Activated naive CD4-positive, alpha-beta T cell treated with anti-CD3 and anti-CD28 coated beads for 36 hours (primary cell): ENCODE results near the gene ARID3A. TPM values are rescaled to one million over a fixed set of nuclear protein-coding genes. Genes with fewer than 3 reads are reported as not detected.

Source experiments
- CTCF ChIA-PET: fragments of 350-600 bp; sonication (Branson Sonifier 250); formaldehyde crosslinking; loops from one replicate; lab custom pipeline; 2021; ENCODE audit warnings: antibody characterized with exemption; lab: Charles Lee
- DNase-seq: peaks from one replicate; pipeline ENCODE4 v3.0.0-alpha.2; 2020
- H3K27ac Mint-ChIP-seq: one replicate; pipeline ENCODE4 v1.8.0; 2021; ENCODE audit warnings: mild to moderate bottlenecking, mixed read lengths
- H3K27me3 Mint-ChIP-seq: one replicate; pipeline ENCODE4 v1.8.0; 2021; ENCODE audit warnings: low read depth, mixed read lengths
- H3K36me3 Mint-ChIP-seq: one replicate; pipeline ENCODE4 v1.8.0; 2021; ENCODE audit warnings: low read depth, mixed read lengths
- H3K4me1 Mint-ChIP-seq: one replicate; pipeline ENCODE4 v1.8.0; 2021; ENCODE audit warnings: low read depth, mixed read lengths
- H3K4me3 Mint-ChIP-seq: one replicate; pipeline ENCODE4 v1.8.0; 2021; ENCODE audit warnings: mild to moderate bottlenecking, moderate library complexity, mixed read lengths
- H3K9me3 Mint-ChIP-seq: one replicate; pipeline ENCODE4 v1.8.0; 2021; ENCODE audit warnings: mixed read lengths
- intact Hi-C: fragments of 100-400 bp; cut with micrococcal nuclease; formaldehyde crosslinking; loops from one replicate; pipeline ENCODE4 v1.15.1; 2023
- total RNA-seq, 2 experiments: library from RNA; stranded (reverse); gene quantifications; one replicate each; pipeline ENCODE4 v1.2.3, GENCODE V29; 2021

The ARID3A gene
- total RNA-seq, 2 experiments from 2014 or later: 23.1 to 28.4 TPM

DNA sequence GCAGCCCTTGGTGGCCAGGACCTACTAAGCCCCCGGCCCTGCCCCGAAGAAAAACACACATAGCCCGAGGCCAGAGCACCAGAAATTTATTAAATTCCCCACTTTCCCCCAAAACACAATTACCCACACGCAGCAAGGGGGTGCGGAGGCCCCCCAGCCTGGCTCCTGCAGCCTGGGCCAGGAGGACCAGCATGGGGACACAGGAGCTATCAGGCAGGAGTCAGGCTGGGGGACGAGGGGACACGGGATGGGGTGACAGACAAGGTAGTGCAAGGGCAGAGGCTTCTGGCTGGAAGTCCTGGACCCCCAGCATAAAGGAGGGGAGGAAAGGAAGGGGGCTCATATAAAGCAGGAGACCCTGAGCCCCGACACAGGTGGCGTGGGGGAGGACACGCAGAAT is 29.4 kb upstream of the ARID3A start:
- DNase-seq: no peak
- Mint-ChIP-seq H3K27me3 (no peaks in the 10 kb centered on the region), H3K27ac (no peak overlapping the region), H3K9me3 (no peaks in the 10 kb centered on the region), H3K36me3 (peaks cover 15% of the 10 kb centered on the region), H3K4me3 (no peak overlapping the region), H3K4me1 (peaks cover 17% of the 10 kb centered on the region)
- CTCF ChIA-PET: interaction anchor here (0.6 to 0.9 kb wide), 2 partner anchors 33 to 47 kb away, joined by 5 to 6 read pairs; no protein-coding TSS in a partner anchor
- intact Hi-C loops: no loop called here

DNA sequence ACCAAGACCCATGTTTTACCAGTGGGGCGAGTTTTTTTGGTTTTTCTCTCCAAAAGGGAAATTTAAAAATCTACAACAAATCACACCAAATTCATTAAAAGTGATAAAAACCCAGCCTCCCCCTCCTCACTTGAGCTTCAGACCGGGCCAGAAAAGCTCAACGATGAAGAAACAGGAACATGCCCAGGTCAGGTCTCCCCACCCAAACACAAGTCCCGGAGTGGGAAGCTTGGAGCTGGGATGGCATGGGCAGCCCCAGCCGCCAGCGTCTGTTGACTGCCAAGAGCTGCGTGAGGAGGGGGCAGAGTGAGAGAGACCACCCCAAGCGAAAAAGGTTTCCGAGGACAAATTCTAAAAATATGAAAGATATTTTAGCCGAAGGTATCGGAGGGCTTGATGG is 28.8 kb upstream of the ARID3A start:
- H3K9me3 Mint-ChIP-seq: no peaks in the 10 kb centered on the region
- peaks cover 15% of the 10 kb centered on the region for H3K36me3 Mint-ChIP-seq
- H3K4me3 Mint-ChIP-seq: no peak overlapping the region
- intact Hi-C loops: no loop called here
- H3K27me3 Mint-ChIP-seq: no peaks in the 10 kb centered on the region
- DNase-seq: no peak
- H3K4me1 Mint-ChIP-seq: peaks cover 18% of the 10 kb centered on the region
- CTCF ChIA-PET: interaction anchor here (0.6 kb wide), 1 partner anchor 48 kb away, joined by 6 read pairs; no protein-coding TSS in a partner anchor
- no peak overlapping the region for H3K27ac Mint-ChIP-seq

DNA sequence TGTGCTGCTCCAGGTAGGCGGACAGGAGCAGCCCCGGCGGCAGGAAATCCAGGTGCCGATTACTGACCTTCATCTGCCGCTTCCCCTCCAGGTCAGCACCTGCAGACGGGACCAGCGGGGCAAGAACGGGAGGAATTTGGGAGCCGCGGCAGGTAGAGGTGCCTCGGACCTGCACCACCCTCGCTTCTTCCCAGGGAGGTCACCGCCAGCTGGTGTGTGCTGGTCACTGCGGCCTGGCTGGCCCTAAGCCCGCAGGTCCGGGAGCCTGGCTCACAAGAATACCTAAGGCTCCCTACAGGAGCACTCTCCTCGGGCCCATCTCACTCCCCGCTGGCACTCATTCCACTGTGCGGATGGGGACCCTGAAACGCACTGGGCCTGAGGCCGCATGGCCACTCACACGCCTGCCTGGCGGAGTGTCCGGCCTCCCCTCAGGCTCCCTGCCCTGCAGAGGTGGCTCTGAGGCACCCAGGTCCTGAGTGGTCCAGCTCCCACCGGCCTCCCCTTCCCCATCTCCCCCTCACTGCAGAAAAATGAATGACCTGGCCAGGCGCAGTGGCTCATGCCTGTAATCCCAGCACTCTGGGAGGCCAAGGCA is 28.3 kb upstream of the ARID3A start:
- Mint-ChIP-seq H3K9me3 (no peaks in the 10 kb centered on the region), H3K27me3 (no peaks in the 10 kb centered on the region), H3K4me3 (no peak overlapping the region), H3K36me3 (peaks cover 15% of the 10 kb centered on the region), H3K4me1 (peaks cover 20% of the 10 kb centered on the region), H3K27ac (no peak overlapping the region)
- intact Hi-C loops: no loop called here
- DNase-seq: no peak
- CTCF ChIA-PET: no interaction called here

DNA sequence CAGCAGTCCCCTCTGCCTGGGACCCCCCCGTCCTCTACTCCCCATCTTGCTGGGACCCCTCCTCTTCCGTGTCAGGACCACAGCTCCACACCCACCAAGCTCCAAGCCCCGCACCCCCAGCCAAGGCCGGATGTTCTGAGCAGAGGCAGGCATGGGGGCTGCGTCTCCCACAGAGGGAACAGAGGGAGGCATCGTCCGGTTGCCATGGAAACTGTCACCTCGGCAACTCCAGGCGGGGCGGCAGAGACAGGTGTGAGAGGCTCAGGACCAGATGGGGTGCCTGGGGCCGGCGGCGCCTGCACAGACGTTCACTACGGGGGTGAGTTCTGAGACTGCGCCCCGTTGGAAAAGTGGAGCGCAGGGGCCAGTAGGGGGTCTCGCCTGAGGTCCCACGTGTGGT is 27.2 kb upstream of the ARID3A start:
- H3K4me3 Mint-ChIP-seq: no peak overlapping the region
- H3K9me3 Mint-ChIP-seq: no peaks in the 10 kb centered on the region
- peaks cover 19% of the 10 kb centered on the region for H3K4me1 Mint-ChIP-seq
- H3K27me3 Mint-ChIP-seq: no peaks in the 10 kb centered on the region
- H3K36me3 Mint-ChIP-seq: peaks cover 14% of the 10 kb centered on the region
- no peak overlapping the region for H3K27ac Mint-ChIP-seq
- CTCF ChIA-PET: interaction anchor here (0.7 kb wide), 1 partner anchor 605 kb away, joined by 3 read pairs; no protein-coding TSS in a partner anchor
- peak; percentile 43 for DNase-seq
- intact Hi-C loops: no loop called here

DNA sequence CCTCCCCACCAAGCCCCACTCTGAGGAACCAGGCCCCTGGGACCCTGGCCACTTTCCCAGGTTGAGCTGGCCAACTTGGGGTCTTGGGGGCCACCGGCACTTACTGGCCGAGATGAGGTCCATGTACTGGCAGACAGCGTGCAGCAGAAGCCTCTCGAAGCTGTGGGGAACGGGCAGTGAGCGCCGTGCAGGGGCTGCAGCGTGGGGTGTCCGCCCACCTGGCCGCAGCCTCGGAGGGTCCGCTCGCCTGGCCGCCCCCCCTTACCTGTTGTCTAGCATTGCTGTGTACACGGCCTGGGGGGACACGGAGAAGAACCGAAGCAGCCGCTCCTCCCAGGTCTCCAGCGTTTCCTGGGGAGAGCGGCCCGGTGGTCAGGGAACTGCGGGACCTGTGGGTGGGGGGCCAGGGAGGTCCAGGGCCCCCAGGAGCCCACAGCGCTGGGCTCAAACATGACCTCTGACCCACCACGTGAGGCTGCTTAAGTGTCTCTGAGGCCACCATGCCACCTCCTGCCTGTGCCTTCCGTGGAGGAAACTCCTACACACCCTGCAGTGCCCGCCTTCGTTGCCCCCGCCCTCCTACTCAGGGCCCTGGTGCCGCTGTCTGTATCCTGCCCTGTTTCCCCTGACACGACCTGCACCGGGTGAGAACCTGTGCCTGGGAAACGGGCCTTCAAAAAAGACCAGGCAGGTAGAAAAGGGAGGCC is 26.3 kb upstream of the ARID3A start:
- Mint-ChIP-seq H3K4me1 (peaks cover 24% of the 10 kb centered on the region), H3K9me3 (no peaks in the 10 kb centered on the region)

DNA sequence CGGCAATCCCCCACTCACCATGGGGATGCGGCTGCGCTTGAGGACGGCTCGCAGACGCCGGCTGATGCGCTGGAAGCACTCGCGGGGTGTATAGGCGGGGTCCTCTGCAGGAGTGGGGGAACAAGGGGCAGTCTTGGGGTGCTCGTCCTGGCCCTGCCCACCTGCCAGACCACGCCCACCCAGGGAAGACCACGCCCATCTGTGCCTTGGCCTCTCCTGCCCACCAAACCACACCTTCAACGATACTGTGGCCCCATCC is 25.9 kb upstream of the ARID3A start:
- no peak overlapping the region for H3K4me3 Mint-ChIP-seq
- DNase-seq: no peak
- H3K27me3 Mint-ChIP-seq: no peaks in the 10 kb centered on the region
- peaks cover 26% of the 10 kb centered on the region for H3K4me1 Mint-ChIP-seq
- H3K9me3 Mint-ChIP-seq: no peaks in the 10 kb centered on the region
- H3K27ac Mint-ChIP-seq: no peak overlapping the region
- intact Hi-C loops: no loop called here
- CTCF ChIA-PET: no interaction called here
- H3K36me3 Mint-ChIP-seq: peaks cover 20% of the 10 kb centered on the region

More for the DNA sequence above, 26.3 kb upstream of the ARID3A start:
- Mint-ChIP-seq H3K27me3 (no peaks in the 10 kb centered on the region), H3K27ac (no peak overlapping the region), H3K4me3 (no peak overlapping the region), H3K36me3 (peaks cover 19% of the 10 kb centered on the region)
- intact Hi-C loops: no loop called here
- CTCF ChIA-PET: no interaction called here
- no peak for DNase-seq

DNA sequence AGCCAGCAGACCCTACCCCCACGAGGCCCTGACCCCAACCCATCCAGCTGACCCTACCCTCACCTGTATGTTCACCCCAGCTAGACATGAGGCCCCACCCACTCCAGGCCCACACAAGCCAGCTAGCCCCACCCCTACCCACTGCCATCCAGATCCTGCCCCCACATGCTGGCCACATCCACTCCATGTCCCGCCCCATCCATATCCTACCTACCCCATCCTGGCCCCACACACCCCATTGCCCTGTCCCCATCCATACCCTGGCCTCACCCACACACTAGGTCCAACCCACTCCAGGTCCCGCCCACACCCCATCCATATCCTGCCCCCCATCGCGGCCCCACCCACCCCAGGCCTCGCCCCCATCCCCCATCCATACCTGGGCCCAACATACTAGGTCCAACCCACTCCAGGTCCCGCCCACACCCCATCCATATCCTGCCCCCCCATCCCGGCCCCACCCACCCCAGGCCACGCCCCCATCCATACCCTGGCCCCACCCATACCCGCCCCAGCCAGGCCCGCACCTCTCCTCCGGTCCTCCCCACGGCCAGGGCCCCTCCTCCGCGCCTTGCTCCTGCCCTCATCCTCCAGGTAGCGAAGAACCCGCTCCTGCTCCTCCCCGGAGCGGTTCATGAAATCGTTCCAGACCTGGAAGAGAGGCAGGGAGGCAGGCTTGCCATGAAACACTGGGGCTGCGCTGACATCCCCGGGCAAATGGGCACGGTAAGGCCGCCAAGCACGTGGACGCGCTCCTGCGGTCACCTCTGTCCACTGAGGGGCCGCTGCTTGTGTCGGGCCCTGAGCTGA is 25.3 kb upstream of the ARID3A start:
- intact Hi-C loops: no loop called here

DNA sequence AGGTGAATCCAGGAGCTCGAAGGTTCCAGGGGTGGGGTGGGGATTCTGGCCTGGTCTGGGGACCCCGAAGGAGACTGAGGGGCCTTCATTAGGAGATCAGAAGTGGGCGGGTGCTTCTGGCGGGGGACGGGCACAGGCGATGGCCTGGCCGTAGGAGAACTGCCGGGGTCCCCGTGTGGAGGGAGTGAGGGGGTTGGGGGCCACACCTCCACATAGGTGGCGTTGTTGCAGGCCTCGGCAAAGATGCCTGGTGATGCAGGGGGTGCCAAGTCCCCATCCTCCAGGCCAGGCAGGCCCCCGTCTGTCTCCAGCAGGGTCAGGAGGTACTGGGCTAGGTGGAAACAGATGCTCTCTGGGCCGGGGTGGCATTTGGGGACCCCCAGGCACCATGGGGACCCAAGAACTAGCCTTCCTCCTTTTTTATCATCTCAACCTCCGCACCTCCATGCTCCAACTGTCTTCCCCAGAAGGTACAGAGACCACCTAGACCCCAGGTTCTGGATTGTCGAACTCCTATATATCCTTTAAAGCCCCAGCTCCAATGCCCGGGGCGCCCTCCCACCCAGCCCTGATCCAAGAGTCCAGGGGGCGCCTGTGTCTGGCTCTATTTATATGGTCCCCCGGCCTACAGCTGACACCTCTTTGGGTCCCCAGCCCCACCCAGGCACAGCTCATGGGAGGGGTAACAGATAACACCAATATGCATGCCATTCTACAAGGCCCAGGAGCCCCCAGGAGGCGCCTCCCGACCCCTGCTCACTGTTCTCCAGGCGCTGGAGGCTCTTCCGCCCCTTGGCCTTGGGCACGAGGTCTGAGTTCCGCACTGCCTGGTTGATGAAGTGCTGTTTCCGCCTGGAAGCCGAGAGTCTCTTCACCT is 24.4 kb upstream of the ARID3A start:
- peaks cover 37% of the 10 kb centered on the region for H3K4me1 Mint-ChIP-seq
- H3K27me3 Mint-ChIP-seq: no peaks in the 10 kb centered on the region
- peaks cover 21% of the 10 kb centered on the region for H3K36me3 Mint-ChIP-seq
- H3K27ac Mint-ChIP-seq: no peak overlapping the region
- no peak overlapping the region for H3K4me3 Mint-ChIP-seq
- H3K9me3 Mint-ChIP-seq: no peaks in the 10 kb centered on the region
- CTCF ChIA-PET: interaction anchor here (0.7 kb wide), 1 partner anchor 94 kb away, joined by 3 read pairs; no protein-coding TSS in a partner anchor
- no peak for DNase-seq
- intact Hi-C loops: no loop called here

More for the DNA sequence above, 25.3 kb upstream of the ARID3A start:
- H3K9me3 Mint-ChIP-seq: no peaks in the 10 kb centered on the region
- peak; percentile 54 for DNase-seq
- CTCF ChIA-PET: no interaction called here
- peaks cover 20% of the 10 kb centered on the region for H3K36me3 Mint-ChIP-seq
- H3K27ac Mint-ChIP-seq: no peak overlapping the region
- H3K27me3 Mint-ChIP-seq: no peaks in the 10 kb centered on the region
- no peak overlapping the region for H3K4me3 Mint-ChIP-seq
- H3K4me1 Mint-ChIP-seq: peaks cover 28% of the 10 kb centered on the region

DNA sequence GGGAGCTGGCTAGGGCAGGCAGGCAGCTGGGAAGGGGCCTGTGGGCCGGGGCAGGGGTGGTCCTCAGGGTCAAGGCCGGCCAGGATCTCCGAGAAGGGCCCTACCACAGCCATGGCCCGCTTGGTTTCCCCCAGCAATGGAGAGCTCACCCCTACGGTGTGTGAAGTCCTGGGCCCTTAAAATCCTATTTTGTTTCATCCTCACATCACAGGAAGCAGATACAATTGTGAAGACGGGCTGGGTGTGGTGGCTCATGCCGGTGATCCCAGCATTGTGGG is 23.8 kb upstream of the ARID3A start:
- H3K4me1 Mint-ChIP-seq: peaks cover 43% of the 10 kb centered on the region
- H3K9me3 Mint-ChIP-seq: no peaks in the 10 kb centered on the region
- CTCF ChIA-PET: interaction anchor here (0.5 to 0.7 kb wide), 2 partner anchors 21 to 93 kb away, joined by 3 to 5 read pairs; no protein-coding TSS in a partner anchor
- peaks cover 16% of the 10 kb centered on the region for H3K36me3 Mint-ChIP-seq
- intact Hi-C loops: no loop called here
- no peak overlapping the region for H3K4me3 Mint-ChIP-seq
- H3K27me3 Mint-ChIP-seq: no peaks in the 10 kb centered on the region
- H3K27ac Mint-ChIP-seq: no peak overlapping the region
- no peak for DNase-seq

DNA sequence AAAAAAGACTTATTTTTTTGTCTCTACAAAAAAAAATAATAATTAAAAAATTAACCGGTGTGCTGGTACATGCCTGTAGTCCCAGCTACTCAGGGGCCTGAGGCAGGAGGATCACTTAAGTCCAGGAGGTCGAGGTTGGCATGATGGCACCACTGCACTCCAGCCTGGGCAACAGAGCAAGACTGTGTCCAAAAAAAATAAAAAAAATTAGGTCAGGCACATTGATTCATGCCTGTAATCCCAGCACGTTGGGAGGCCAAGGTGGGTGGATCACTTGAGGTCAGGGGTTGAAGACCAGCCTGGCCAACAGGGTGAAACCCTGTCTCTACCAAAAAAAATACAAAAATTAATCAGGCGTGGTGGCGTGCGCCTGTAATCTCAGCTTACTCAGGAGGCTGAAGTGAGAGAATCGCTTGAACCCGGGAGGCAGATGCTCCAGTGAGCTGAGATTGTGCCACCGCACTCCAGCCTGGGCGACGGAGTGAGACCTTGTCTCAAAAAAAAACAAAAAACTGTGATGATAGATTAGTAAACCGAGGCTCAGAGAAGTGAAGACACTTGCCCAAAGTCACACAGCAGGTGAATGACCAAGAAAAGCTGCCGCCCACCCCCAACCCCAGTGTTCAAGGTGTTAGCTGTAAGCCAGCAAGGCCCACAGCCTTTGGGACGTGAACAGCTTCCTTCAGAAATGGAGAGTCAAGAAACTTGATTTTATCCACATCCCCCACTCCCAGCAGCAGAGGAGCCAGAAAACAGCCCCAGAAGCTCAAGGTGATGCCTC is 23.2 kb upstream of the ARID3A start:
- peaks cover 49% of the 10 kb centered on the region for H3K4me1 Mint-ChIP-seq
- no peaks in the 10 kb centered on the region for H3K9me3 Mint-ChIP-seq
- no peak for DNase-seq
- no peaks in the 10 kb centered on the region for H3K27me3 Mint-ChIP-seq
- no peak overlapping the region for H3K27ac Mint-ChIP-seq
- H3K36me3 Mint-ChIP-seq: peaks cover 15% of the 10 kb centered on the region
- intact Hi-C loops: no loop called here
- H3K4me3 Mint-ChIP-seq: no peak overlapping the region
- CTCF ChIA-PET: interaction anchor here (0.5 to 0.7 kb wide), 2 partner anchors 20 to 92 kb away, joined by 3 to 5 read pairs; no protein-coding TSS in a partner anchor

DNA sequence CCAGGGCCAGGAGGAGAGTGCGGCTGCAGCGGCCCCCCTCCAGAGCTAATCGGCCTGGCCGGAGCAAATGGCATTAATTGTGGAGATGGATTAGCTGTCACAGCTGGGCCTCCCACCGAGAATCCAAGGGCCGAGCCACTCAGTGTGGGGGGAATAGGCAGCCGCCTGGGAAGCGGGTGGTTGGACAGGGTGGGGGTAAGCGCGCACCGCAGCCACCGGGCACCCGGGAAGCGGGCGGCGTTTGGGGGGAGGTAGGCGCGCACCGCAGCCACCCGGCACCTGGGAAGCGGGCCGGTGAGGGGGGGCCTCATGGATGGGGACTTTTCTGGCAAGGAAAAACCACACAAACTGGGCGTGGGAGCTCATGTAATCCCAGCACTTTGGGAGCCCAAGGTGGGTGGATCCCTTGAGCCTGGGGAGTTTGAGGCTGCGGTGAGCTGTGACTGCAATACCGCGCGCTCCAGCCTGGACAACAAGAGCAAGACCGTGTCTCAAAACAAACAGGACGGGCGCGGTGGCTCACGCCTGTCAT is 22.5 kb upstream of the ARID3A start:
- CTCF ChIA-PET: no interaction called here
- no peak for DNase-seq
- Mint-ChIP-seq H3K9me3 (no peaks in the 10 kb centered on the region), H3K27me3 (no peaks in the 10 kb centered on the region), H3K4me3 (no peak overlapping the region), H3K36me3 (peaks cover 12% of the 10 kb centered on the region), H3K4me1 (peaks cover 56% of the 10 kb centered on the region), H3K27ac (no peak overlapping the region)
- intact Hi-C loops: no loop called here
